HEK293 (cell line): ENCODE results near the gene GPM6B.
"Not testable (repeated sequence)": the region's sequence is repeated elsewhere in the genome, so short reads cannot be mapped to it uniquely, and the experiment has no call there.

Source experiments
- CTCF ChIA-PET: fragments of 350-600 bp; formaldehyde crosslinking; extraction: SDS; loops from one replicate; lab custom pipeline; 2021; ENCODE audit warnings: antibody characterized with exemption; lab: Yijun Ruan, JAX
- POLR2A ChIA-PET: fragments of 300-600 bp; formaldehyde crosslinking; extraction: SDS; loops from one replicate; lab custom pipeline; 2020; ENCODE audit warnings: antibody characterized with exemption, inconsistent platforms; lab: Yijun Ruan, JAX
- H3K27ac ChIP-seq: fragments of 200-500 bp; sonication (Bioruptor generic); 2 replicates; pipeline ENCODE4 v1.5.1; 2014; ENCODE audit warnings: low read depth, low read length, control low read depth, inconsistent platforms; ENCODE audit errors: extremely low read depth
- H3K36me3 ChIP-seq, 2 experiments: fragments of 200-500 bp in 1 of 2; sonication (Bioruptor generic) in 1 of 2; 1 replicate in 1 of 2; 2 replicates in 1 of 2; pipeline ENCODE4 v1.5.1; 2014 to 2017; ENCODE audit warnings: inconsistent platforms in 2 of 2, low read length in 2 of 2; ENCODE audit not compliant: control insufficient read depth in 2 of 2, insufficient read depth in 1 of 2
- H3K4me1 ChIP-seq: fragments of 200-500 bp; sonication (Bioruptor generic); 2 replicates; pipeline ENCODE4 v1.5.1; 2014; ENCODE audit warnings: mild to moderate bottlenecking, low read length, inconsistent platforms; ENCODE audit not compliant: control insufficient read depth, insufficient read depth
- H3K4me3 ChIP-seq: 2 replicates; pipeline ENCODE4 v1.5.1; 2011; ENCODE audit warnings: low read depth, mild to moderate bottlenecking, control low read depth, low read length, moderate library complexity
- H3K9me3 ChIP-seq: fragments of 200-500 bp; sonication (Bioruptor generic); 2 replicates; pipeline ENCODE4 v1.5.1; 2014; ENCODE audit warnings: low read depth, low read length, inconsistent platforms; ENCODE audit not compliant: control insufficient read depth, insufficient read depth
- EGR2 ChIP-seq: fragments of 450-650 bp; formaldehyde crosslinking; IDR thresholded peaks from 2 replicates; pipeline ENCODE4 v1.5.1; 2016; ENCODE audit warnings: low read depth, missing biosample characterization, missing genetic modification characterization
- FEZF1 ChIP-seq: fragments of 450-650 bp; formaldehyde crosslinking; IDR thresholded peaks from 2 replicates; pipeline ENCODE4 v1.5.1; 2016; ENCODE audit warnings: missing biosample characterization, missing genetic modification characterization
- GLIS2 ChIP-seq: fragments of 450-650 bp; formaldehyde crosslinking; IDR thresholded peaks from 2 replicates; pipeline ENCODE4 v1.5.1; 2016; ENCODE audit warnings: missing biosample characterization, missing genetic modification characterization
- PRDM1 ChIP-seq: fragments of 450-650 bp; formaldehyde crosslinking; IDR thresholded peaks from 2 replicates; pipeline ENCODE4; 2016; ENCODE audit warnings: missing biosample characterization, missing genetic modification characterization
- SCRT1 ChIP-seq: fragments of 450-650 bp; formaldehyde crosslinking; IDR thresholded peaks from 2 replicates; pipeline ENCODE4 v1.5.1; 2016; ENCODE audit warnings: missing biosample characterization, missing genetic modification characterization, borderline replicate concordance
- SCRT2 ChIP-seq: fragments of 450-650 bp; formaldehyde crosslinking; IDR thresholded peaks from 2 replicates; pipeline ENCODE4 v1.5.1; 2016; ENCODE audit warnings: missing biosample characterization, missing genetic modification characterization
- ZBTB17 ChIP-seq: fragments of 450-650 bp; formaldehyde crosslinking; IDR thresholded peaks from 2 replicates; pipeline ENCODE4 v1.5.1; 2016; ENCODE audit warnings: missing biosample characterization, missing genetic modification characterization
- ZEB2 ChIP-seq: fragments of 450-650 bp; formaldehyde crosslinking; IDR thresholded peaks from 2 replicates; pipeline ENCODE4 v1.5.1; 2016; ENCODE audit warnings: missing biosample characterization, missing genetic modification characterization
- ZFHX2 ChIP-seq: fragments of 450-650 bp; formaldehyde crosslinking; conservative IDR thresholded peaks from 2 replicates; pipeline ENCODE4 v1.5.1; 2016; ENCODE audit warnings: missing biosample characterization, missing genetic modification characterization
- ZFP37 ChIP-seq: fragments of 450-650 bp; formaldehyde crosslinking; IDR thresholded peaks from 2 replicates; pipeline ENCODE4 v1.5.1; 2016; ENCODE audit warnings: missing biosample characterization, missing genetic modification characterization
- ZFP41 ChIP-seq: fragments of 450-650 bp; formaldehyde crosslinking; IDR thresholded peaks from 2 replicates; pipeline ENCODE4 v1.5.1; 2016; ENCODE audit warnings: missing biosample characterization, missing genetic modification characterization, borderline replicate concordance
- ZNF146 ChIP-seq: fragments of 450-650 bp; formaldehyde crosslinking; IDR thresholded peaks from 2 replicates; pipeline ENCODE4 v1.5.1; 2016; ENCODE audit warnings: missing biosample characterization, missing genetic modification characterization
- ZNF529 ChIP-seq: fragments of 450-650 bp; formaldehyde crosslinking; IDR thresholded peaks from 2 replicates; pipeline ENCODE4 v1.5.1; 2017; ENCODE audit warnings: missing genetic modification characterization, missing biosample characterization; ENCODE audit not compliant: insufficient replicate concordance
- ZNF580 ChIP-seq: fragments of 450-650 bp; formaldehyde crosslinking; IDR thresholded peaks from 2 replicates; pipeline ENCODE4 v1.5.1; 2016; ENCODE audit warnings: missing biosample characterization, missing genetic modification characterization
- ZNF610 ChIP-seq: fragments of 450-650 bp; formaldehyde crosslinking; IDR thresholded peaks from 2 replicates; pipeline ENCODE4 v1.5.1; 2016; ENCODE audit warnings: missing biosample characterization, missing genetic modification characterization, borderline replicate concordance
- ZNF791 ChIP-seq: fragments of 450-650 bp; formaldehyde crosslinking; IDR thresholded peaks from 2 replicates; pipeline ENCODE4 v1.5.1; 2016; ENCODE audit warnings: missing biosample characterization, missing genetic modification characterization
- ZXDB ChIP-seq: fragments of 450-650 bp; formaldehyde crosslinking; IDR thresholded peaks from 2 replicates; pipeline ENCODE4 v1.5.1; 2016; ENCODE audit warnings: missing biosample characterization, missing genetic modification characterization
- TF ChIP-seq, protein P1 (sequence below): fragments of 450-650 bp; formaldehyde crosslinking; IDR thresholded peaks from 2 replicates; pipeline ENCODE4 v1.5.1; 2016; ENCODE audit warnings: missing biosample characterization, missing genetic modification characterization
- TF ChIP-seq, protein P2 (sequence below): fragments of 450-650 bp; formaldehyde crosslinking; IDR thresholded peaks from 2 replicates; pipeline ENCODE4 v1.5.1; 2017; ENCODE audit warnings: missing biosample characterization, missing genetic modification characterization

The GPM6B gene

DNA sequence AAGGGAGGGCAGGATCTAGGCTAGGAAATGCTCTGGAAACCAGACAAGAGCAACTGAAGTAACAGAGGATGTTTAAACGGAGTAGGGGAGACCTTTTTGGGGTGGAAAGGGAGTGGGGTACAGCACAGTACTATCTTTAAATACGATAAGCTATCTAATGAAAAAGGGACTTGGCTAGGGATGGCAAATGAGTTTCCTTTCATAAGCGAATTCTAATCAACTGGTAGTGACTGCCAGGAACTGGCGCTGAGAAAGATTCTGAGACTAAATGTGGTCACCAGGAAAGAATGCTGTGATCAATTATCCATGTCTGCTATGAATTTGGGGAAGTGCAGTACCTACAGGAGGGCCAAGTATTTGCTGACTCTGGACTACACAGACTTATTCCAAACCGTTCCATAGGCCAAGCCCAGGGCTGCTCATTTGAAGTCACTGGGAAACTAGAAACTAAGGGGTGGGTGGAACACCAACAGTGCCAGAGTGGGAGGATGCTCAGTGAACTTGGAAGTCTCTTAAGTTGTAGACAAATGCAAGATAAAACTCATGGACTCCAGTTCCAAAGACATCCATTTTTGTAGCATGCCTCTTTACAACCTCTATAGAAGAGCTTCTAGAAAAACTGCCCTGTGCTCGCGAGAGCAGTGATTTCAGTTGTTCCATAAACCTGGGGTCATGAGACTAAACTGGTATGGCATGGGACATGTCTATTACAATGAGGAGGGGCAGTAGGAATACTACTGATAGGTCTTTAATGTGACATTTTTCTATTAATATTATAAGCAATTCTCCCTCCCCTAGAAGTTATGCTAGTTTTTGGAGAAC, 84.4 kb downstream of the GPM6B start:
- Histone ChIP-seq H3K36me3 (peaks cover 12 to 28% of the 10 kb centered on the region in 2 experiments), H3K4me1 (peaks cover 5% of the 10 kb centered on the region; the same call in 1 of the 2 replicates), H3K9me3 (no peaks in the 10 kb centered on the region), H3K27ac (no peak overlapping the region), H3K4me3 (no peak overlapping the region)
- ChIA-PET CTCF (interaction anchor here (0.6 to 1.4 kb wide), 4 partner anchors 16 to 86 kb away, joined by 3 read pairs; no protein-coding TSS in a partner anchor), POLR2A (interaction anchor here (1.3 to 3.4 kb wide), 2 partner anchors 10 to 38 kb away, joined by 3 to 46 read pairs; no protein-coding TSS in a partner anchor)
- TF ChIP-seq ZBTB17 (tag by site-specific recombination) (peak; percentile 93), ZNF610 (tag by site-specific recombination) (no peak), FEZF1 (peak; percentile 53; the same call in 1 of the 2 replicates), GLIS2 (no peak), ZFHX2 (tag by site-specific recombination) (peak; percentile 67), SCRT2 (tag by site-specific recombination) (no peak), EGR2 (tag by site-specific recombination) (peak; percentile 48), ZFP37 (tag by site-specific recombination) (no peak)

DNA sequence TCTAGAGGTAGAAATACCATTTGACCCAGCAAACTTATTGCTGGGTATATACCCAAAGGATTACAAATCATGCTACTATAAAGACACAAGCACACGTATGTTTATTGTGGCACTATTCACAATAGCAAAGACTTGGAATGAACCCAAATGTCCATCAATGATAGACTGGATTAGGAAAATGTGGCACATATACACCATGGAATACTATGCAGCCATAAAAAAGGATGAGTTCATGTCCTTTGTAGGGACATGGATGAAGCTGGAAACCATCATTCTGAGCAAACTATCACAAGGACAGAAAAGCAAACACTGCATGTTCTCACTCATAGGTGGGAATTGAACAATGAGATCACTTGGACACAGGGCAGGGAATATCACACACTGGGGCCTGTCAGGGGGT, 86.4 kb downstream of the GPM6B start:
- peak; percentile 99 for TF ChIP-seq ZNF146 (tag by site-specific recombination)
- TF ChIP-seq ZNF580: peak; percentile 70; the same call in 1 of the 2 replicates
- H3K27ac ChIP-seq, H3K9me3 ChIP-seq, H3K4me3 ChIP-seq, POLR2A ChIA-PET, H3K4me1 ChIP-seq, CTCF ChIA-PET: not testable (repeated sequence)
- peaks cover 0 to 14% of the 10 kb centered on the region in 2 experiments; a peak in 2 of 3 replicates for H3K36me3 ChIP-seq

DNA sequence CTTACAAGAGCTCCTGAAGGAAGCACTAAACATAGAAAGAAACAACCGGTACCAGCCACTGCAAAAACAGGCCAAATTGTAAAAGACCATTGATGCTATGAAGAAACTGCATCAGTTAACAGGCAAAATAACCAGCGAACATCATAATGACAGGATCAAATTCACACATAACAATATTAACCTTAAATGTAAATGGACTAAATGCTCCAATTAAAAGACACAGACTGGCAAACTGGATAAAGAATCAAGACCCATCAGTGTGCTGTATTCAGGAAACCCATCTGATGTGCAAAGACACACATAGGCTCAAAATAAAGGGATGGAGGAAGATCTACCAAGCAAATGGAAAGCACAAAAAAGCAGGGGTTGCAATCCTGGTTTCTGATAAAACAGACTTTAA, 90.3 kb downstream of the GPM6B start:
- H3K27ac ChIP-seq, H3K4me1 ChIP-seq, H3K9me3 ChIP-seq, H3K4me3 ChIP-seq, CTCF ChIA-PET, POLR2A ChIA-PET: not testable (repeated sequence)
- TF ChIP-seq ZNF529 (tag by site-specific recombination): peak; percentile 57
- H3K36me3 ChIP-seq: peaks cover 5 to 12% of the 10 kb centered on the region in 2 experiments

DNA sequence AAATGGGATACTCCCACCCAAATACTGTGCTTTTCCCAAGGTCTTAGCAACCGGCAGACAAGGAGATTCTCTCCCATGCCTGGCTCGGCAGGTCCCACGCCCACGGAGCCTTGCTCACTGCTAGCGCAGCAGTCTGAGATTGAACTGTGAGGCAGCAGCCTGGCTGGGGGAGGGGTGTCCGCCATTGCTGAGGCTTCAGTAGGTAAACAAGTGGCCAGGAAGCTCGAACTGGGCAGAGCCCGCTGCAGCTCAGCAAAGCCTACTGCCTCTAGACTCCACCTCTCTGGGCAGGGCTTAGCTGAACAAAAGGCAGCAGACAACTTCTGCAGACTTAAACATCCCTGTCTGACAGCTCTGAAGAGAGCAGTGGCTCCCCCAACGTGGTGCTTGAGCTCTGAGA, 92.0 kb downstream of the GPM6B start:
- H3K4me1 ChIP-seq, CTCF ChIA-PET, H3K4me3 ChIP-seq, H3K9me3 ChIP-seq, H3K27ac ChIP-seq: not testable (repeated sequence)
- POLR2A ChIA-PET: interaction anchor here (2.0 kb wide), 1 partner anchor 10 kb away, joined by 9 read pairs; the partner anchor contains the start of genes OFD1 and TRAPPC2
- peaks cover 14 to 19% of the 10 kb centered on the region in 2 experiments for H3K36me3 ChIP-seq

- CTCF ChIA-PET: interaction anchor here (0.6 to 1.3 kb wide), 5 partner anchors 12 to 1553 kb away, joined by 3 to 5 read pairs (median 3); partner anchors contain the start of genes OFD1 and TRAPPC2
- POLR2A ChIA-PET: interaction anchor here (0.5 to 2.9 kb wide), 8 partner anchors 11 to 52 kb away, joined by 3 to 27 read pairs (median 4); partner anchors contain the start of genes OFD1, RAB9A and TRAPPC2
- TF ChIP-seq ZXDB (tag by site-specific recombination) (peak; percentile 61; the same call in 1 of the 2 replicates), ZNF791 (tag by site-specific recombination) (no peak), ZEB2 (tag by site-specific recombination) (peak; percentile 54), SCRT1 (tag by site-specific recombination) (peak; percentile 16; the same call in 1 of the 2 replicates), ZFP41 (tag by site-specific recombination) (no peak), PRDM1 (peak; percentile 58; the same call in 1 of the 2 replicates)
- TF ChIP-seq, protein P1, sequence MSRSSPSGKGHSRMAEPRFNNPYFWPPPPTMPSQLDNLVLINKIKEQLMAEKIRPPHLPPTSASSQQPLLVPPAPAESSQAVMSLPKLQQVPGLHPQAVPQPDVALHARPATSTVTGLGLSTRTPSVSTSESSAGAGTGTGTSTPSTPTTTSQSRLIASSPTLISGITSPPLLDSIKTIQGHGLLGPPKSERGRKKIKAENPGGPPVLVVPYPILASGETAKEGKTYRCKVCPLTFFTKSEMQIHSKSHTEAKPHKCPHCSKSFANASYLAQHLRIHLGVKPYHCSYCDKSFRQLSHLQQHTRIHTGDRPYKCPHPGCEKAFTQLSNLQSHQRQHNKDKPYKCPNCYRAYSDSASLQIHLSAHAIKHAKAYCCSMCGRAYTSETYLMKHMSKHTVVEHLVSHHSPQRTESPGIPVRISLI (tag by site-specific recombination): peak; percentile 97; the same call in 1 of the 2 replicates
- TF ChIP-seq, protein P2, sequence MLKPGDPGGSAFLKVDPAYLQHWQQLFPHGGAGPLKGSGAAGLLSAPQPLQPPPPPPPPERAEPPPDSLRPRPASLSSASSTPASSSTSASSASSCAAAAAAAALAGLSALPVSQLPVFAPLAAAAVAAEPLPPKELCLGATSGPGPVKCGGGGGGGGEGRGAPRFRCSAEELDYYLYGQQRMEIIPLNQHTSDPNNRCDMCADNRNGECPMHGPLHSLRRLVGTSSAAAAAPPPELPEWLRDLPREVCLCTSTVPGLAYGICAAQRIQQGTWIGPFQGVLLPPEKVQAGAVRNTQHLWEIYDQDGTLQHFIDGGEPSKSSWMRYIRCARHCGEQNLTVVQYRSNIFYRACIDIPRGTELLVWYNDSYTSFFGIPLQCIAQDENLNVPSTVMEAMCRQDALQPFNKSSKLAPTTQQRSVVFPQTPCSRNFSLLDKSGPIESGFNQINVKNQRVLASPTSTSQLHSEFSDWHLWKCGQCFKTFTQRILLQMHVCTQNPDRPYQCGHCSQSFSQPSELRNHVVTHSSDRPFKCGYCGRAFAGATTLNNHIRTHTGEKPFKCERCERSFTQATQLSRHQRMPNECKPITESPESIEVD (tag by site-specific recombination): peak; percentile 94
These were observed 94.9 kb downstream of the GPM6B start for GRCh38 chrX:13721819-13722519.

More at GRCh38 chrX:13721819-13722519, 94.9 kb downstream of the GPM6B start:
- H3K4me3 ChIP-seq: no peak overlapping the region
- H3K36me3 ChIP-seq: peaks cover 39 to 46% of the 10 kb centered on the region in 2 experiments
- no peak overlapping the region for H3K27ac ChIP-seq
- peaks cover 6% of the 10 kb centered on the region; the same call in 1 of the 2 replicates for H3K4me1 ChIP-seq
- H3K9me3 ChIP-seq: no peaks in the 10 kb centered on the region
